NCI-H2081 treated with DMSO at 0.1 percent for 48 hours (cell line): Measurements from ENCODE around the gene CEP41.
A peak's percentile ranks its signal among the peaks of the same experiment; 100 is the strongest.

Source experiments
- DNase-seq: peaks from one replicate; lab custom pipeline; 2025; lab: John Stamatoyannopoulos, UW

Gene CEP41

DNA sequence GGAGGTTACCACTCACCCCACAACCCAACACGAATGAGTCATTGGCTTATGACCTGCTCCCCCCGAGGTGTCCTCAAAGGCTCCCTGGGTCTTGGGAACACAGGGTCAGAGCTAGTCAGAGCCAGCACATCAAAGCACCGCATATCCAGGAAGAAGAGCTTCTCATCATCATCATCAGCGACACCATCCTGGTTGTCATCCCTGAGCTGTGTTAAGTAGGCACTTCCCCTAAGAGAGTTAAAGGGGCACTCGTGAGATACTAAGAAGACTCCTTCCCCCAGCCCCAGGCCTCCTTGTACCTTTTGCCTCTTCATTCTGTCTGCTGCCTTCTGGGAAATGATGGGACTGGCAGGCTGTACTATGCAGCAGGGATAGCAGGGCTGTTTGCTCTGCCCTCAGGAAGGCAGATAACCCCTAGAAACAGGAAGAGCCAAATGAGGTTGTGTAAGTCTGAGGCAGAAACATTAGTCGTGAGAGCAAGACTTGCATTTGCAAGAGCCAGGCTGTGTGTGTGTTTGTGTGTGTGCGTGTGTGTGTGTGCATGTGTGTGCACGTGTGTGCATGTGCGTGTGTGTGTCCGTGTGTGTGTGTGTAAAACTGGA lies 71.6 kb downstream of the CEP41 start:
- DNase-seq = no peak

DNA sequence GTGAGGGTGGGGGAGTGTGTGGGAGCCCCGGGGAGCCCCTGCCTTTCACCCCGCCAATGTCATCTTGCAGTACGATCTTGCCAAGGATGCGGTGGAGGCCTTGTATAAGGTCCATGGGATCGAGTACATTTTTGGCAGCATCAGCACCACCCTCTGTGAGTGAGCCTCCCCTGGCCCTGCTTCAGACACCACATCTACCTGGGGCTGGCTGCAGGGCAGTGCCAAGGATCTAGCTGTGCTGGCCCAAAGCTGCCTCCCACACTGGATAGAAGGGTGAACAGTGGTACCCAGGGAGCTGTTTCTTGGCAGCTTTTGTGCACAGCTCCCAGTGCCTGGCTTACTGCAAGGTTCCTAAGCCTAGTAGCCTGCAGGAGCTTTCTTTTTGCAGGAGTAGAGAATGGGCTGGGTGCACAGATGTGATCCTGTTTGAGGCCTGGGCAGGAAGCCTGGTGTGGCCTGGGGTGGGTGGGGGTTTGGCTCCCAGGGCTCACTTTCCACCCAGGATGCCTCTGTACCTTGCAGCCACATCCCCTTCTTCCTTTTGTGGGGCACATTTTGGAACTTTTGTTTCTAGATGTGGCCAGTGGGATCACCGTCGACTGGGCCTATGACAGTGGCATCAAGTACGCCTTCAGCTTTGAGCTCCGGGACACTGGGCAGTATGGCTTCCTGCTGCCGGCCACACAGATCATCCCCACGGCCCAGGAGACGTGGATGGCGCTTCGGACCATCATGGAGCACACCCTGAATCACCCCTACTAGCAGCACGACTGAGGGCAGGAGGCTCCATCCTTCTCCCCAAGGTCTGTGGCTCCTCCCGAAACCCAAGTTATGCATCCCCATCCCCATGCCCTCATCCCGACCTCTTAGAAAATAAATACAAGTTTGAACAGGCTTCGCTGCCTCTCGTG lies 72.7 kb downstream of the CEP41 start:
- DNase-seq = no peak

GRCh38 chr7:130367088-130367755 lies 73.6 kb downstream of the CEP41 start:
- DNase-seq = no peak

DNA sequence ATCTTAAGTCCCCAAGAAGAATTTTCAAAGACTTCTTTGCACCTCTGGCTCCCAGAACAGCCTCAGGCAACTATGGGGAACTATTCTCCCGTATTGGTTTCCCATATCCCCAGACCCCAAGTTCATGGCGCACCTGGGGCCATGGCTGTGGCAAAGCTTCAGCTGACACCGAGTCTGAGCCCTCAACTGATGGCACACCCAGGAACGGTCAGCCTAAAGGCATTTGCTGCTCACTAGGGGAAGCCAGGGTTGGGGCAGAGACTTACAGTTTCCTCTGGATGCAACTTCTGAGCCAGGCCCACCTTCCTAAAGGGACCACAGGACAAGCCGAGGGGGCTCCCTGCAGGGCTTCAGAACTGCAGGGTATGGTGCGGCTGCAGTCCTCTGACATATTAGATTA lies 74.3 kb downstream of the CEP41 start:
- no peak for DNase-seq

DNA sequence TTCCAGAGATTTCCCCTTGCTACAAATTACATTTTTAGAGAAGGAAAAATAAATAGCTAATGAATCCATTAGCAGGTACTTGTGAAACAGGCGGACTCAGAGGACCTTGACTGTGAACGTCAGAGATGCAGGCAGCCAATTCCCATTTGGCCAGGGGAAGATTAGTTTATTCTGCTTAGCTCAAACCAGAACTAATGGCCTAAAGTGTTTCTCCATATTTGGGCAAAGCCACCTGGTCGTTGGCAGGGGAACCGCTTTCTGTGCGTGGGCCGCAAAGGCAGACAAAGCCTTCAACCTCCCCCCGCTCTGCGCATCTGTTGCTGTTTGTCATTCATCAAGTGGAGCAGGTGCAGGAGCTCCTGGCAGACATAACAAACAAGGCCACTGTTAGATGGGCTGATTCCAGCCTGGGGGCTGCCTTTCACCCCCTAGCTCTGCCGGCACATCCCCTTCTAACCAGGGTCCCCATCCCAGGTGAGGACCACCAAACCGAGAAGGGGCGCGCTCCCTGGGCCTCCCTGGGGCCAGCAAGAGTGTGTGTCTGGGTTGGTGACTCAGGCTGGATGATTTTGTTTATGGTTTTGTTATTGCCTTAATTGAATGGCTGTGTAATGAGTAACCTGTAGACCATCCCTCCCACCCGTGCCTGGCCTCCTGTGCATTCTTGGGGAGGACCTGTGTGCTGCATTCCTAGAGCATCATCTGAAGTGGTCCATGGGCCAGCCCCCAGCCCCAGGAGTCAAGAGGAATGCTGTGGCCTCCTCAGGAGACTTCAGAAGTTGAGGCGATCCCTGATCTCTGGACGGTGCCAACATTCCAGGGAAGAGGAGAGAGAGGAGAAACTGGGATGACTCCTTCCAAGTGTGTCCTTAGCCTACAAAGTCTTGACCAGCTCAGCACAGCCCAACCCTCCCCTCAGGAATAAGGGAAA lies 75.0 kb downstream of the CEP41 start:
- DNase-seq = peak; percentile 100

GRCh38 chr7:130365088-130365487 lies 75.7 kb downstream of the CEP41 start:
- DNase-seq = no peak

GRCh38 chr7:130364451-130364850 lies 76.4 kb downstream of the CEP41 start:
- no peak for DNase-seq

GRCh38 chr7:130363026-130363847 lies 77.6 kb downstream of the CEP41 start:
- DNase-seq = no peak

DNA sequence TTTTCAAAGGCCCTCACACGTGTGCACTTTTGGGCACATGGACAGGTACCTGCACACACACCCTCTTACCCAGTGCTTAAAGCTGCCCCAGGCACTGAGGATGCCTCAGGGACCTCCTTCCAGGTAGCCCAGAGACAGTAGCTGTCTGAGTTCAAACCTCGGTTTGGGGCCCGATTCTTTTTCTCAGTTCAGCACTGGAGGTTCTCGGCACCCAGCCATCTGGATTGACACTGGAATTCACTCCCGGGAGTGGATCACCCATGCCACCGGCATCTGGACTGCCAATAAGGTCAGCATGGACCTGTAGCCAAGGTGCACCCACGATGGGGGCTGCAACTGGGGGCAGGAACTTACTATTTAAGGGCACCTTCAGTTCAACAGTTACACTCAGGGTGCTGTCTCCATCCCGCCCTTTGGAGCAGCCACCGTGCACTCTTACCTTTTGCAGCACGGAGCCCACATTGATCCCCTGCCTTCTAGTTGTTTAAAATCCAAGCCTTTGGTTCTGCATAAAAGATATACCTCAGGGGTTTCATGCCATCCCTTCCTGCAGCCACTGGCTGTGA lies 78.5 kb downstream of the CEP41 start:
- DNase-seq = no peak

GRCh38 chr7:130361681-130362080 lies 79.1 kb downstream of the CEP41 start:
- DNase-seq = no peak

DNA sequence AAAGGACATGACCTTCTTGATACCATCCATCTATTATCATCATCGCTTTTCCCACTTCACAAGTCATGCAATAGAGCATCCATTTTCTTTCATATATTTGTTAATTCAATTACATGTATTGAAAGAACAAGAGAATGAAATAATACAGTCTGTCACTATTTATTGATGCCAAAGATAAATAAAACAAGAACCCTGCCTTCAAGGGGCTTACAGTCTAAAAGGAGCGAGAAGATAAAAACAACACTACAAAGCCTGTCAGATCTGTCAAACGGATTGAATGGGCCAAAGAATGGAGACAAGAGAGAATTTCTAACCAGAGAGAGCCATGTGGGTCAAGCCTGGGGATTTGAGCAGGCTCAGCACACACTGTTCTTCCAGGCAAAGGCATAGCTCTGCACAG lies 80.3 kb downstream of the CEP41 start:
- no peak for DNase-seq

- DNase-seq = no peak
These were observed 81.4 kb downstream of the CEP41 start for GRCh38 chr7:130359276-130359857.

- DNase-seq = no peak
These were observed 82.3 kb downstream of the CEP41 start for GRCh38 chr7:130358471-130358870.

DNA sequence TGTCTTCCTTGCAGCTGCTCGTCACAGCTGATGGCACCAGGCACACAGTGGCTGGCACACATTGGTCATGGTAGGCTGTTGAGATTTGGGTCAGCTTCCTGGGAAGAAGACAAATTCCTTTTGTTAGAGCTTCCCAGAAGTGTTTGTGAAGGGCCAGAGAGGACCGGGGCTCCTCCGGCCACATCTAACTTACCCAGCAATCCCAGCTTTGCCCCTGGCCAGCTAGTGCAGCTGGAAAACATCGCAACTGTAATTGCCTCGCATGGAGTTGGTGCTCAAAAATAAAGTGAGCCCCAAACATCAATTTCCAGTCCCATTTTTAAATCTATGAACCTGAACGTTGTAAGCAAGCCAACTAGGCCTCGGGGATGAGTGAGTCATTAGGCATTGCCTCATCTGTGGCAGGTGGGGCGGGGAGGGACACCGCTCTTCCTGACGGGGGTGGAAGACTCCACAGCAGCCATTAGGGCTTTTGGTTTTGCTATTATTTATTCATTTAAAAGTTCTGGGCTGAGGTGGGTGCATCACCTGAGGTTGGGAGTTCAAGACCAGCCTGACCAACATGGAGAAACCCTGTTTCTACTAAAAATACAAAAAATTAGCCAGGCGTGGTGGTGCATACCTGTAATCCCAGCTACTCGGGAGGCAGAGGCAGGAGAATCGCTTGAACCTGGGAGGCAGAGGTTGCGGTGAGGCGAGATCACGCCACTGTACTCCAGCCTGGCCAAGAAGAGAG lies 83.8 kb downstream of the CEP41 start:
- DNase-seq = no peak

- no peak for DNase-seq
These were observed 84.5 kb downstream of the CEP41 start for GRCh38 chr7:130356121-130356875.

DNA sequence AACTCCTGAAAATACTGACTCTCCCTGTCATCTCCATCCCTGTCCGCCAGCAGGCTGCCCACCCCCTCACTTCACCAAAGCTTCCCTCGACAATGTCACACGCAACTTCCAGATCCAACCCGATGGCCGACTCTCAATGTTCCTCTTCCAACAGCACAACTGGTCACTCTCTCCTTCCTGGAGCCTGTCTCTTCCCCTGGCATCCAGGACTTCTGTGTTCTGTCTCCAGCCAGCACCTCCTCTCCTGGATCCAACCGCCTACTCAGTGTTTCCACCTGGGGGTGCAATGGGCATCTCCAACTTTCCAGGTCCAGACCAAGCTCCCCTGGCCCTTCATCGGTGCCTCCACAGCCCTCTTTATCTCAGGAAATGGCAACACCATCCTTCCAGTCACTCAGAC lies 87.6 kb downstream of the CEP41 start:
- DNase-seq = no peak

GRCh38 chr7:130352194-130353074 lies 88.4 kb downstream of the CEP41 start:
- peak; percentile 32 for DNase-seq

DNA sequence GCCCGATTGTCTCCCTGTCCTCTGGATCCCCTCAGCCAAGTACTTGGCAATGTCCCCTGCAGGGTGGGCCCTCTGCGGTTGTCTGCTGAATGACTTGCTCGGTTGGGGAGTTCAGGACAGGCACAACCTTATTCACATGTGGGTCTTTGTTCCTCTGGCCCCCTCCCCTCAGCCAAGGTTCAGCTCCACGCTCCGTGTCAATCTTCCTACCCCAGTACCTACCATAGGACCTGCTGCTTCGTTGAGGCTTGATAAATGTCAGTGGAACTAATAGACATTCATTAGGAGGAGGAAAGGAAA lies 89.1 kb downstream of the CEP41 start:
- DNase-seq = no peak
